K562 (cell line): Measurements from ENCODE around the gene TEDDM1.

Experiments used
- HMG20A ChIP-seq: fragments of 450-650 bp; formaldehyde crosslinking; conservative IDR thresholded peaks from 2 replicates; pipeline ENCODE4 v1.4.0; 2020; ENCODE audit warnings: mild to moderate bottlenecking, mixed read lengths
- MAX ChIP-seq: sonication (generic); formaldehyde crosslinking; IDR thresholded peaks from 2 replicates; pipeline ENCODE4 v1.9.0; 2022; ENCODE audit warnings: mild to moderate bottlenecking, missing genetic modification reagents
- MXI1 ChIP-seq: IDR thresholded peaks from 2 replicates; pipeline ENCODE4 v1.6.1; 2011; ENCODE audit warnings: low read depth, mild to moderate bottlenecking, improper control_type of control experiment, low read length
- PHF8 ChIP-seq: fragments of 200-600 bp; sonication (generic); IDR thresholded peaks from 2 replicates; pipeline ENCODE4 v1.6.1; 2012; ENCODE audit warnings: mixed run types, mild to moderate bottlenecking, inconsistent platforms, low read length, moderate library complexity, borderline replicate concordance
- POLR2AphosphoS5 ChIP-seq: IDR thresholded peaks from 2 replicates; pipeline ENCODE4 v1.6.1; 2011; ENCODE audit warnings: mild to moderate bottlenecking, low read depth, low read length, moderate library complexity; ENCODE audit not compliant: control insufficient read depth, insufficient read depth
- SPI1 ChIP-seq: IDR thresholded peaks from 2 replicates; pipeline ENCODE4 v1.6.1; 2011; ENCODE audit warnings: low read depth, low read length, control low read depth, borderline replicate concordance
- SRF ChIP-seq, 2 experiments: fragments of 250-450, 450-650 bp in 1 of 2; sonication (Bioruptor Pico) in 1 of 2; sonication (generic) in 1 of 2; formaldehyde crosslinking; IDR thresholded peaks; 2 replicates each; pipeline versions ENCODE4 v1.5.0 to v1.5.1; 2020 to 2022; ENCODE audit warnings: mild to moderate bottlenecking in 1 of 2, missing genetic modification reagents in 1 of 2
- TBL1XR1 ChIP-seq, 2 experiments: IDR thresholded peaks; 2 replicates each; pipeline ENCODE4 v1.6.1; 2012; ENCODE audit warnings: improper control_type of control experiment in 2 of 2, low read length in 2 of 2, mild to moderate bottlenecking in 1 of 2
- TBP ChIP-seq: optimal IDR thresholded peaks from 2 replicates; pipeline ENCODE3; 2011; ENCODE audit warnings: low read depth, low read length, improper control_type of control experiment
- TF ChIP-seq, protein P1 (sequence below), 3 experiments: fragments of 200-800 bp in 1 of 3; sonication (Bioruptor generic) in 1 of 3; sonication (generic) in 1 of 3; formaldehyde crosslinking in 1 of 3; IDR thresholded peaks; 2 replicates each; pipeline versions ENCODE4 v1.6.1 to v1.8.0; 2016 to 2022; ENCODE audit warnings: mild to moderate bottlenecking in 2 of 3, missing compliant biosample characterization in 2 of 3, missing genetic modification characterization in 2 of 3, missing genetic modification reagents in 1 of 3

GRCh38 chr1:182442333-182442732, 41.9 kb upstream of the TEDDM1 start:
- no peak for TF ChIP-seq PHF8
- no peak for TF ChIP-seq MAX (CRISPR knock-in tag)
- TF ChIP-seq SPI1: no peak
- no peak for TF ChIP-seq TBL1XR1 (IDR thresholded peaks at IDR 0.05; ENCODE audit: low read length in 2 of 2)
- no peak for TF ChIP-seq MXI1
- no peak for TF ChIP-seq TBP
- TF ChIP-seq, protein P1, sequence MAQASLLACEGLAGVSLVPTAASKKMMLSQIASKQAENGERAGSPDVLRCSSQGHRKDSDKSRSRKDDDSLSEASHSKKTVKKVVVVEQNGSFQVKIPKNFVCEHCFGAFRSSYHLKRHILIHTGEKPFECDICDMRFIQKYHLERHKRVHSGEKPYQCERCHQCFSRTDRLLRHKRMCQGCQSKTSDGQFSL (CRISPR knock-in tag; IDR thresholded peaks at IDR 0.05): no peak
- TF ChIP-seq, protein P1 (tag; IDR thresholded peaks at IDR 0.05): no peak
- no peak for TF ChIP-seq POLR2AphosphoS5
- TF ChIP-seq SRF (CRISPR knock-in tag; IDR thresholded peaks at IDR 0.05): no peak
- TF ChIP-seq HMG20A (CRISPR knock-in tag): no peak
